ENCODE measurements around the gene LHB. TPM values are rescaled to one million over a fixed set of nuclear protein-coding genes. Genes with fewer than 3 reads are reported as not detected.
"Not testable (repeated sequence)": the region's sequence is repeated elsewhere in the genome, so short reads cannot be mapped to it uniquely, and the experiment has no call there.

LHB gene
- not detected in 2 replicates for total RNA-seq (2014; rRNA removed; shearing (Covaris generic))
- not detected in 2 replicates for polyA plus RNA-seq (2014; cell fraction: nucleus; rRNA removed)

DNA sequence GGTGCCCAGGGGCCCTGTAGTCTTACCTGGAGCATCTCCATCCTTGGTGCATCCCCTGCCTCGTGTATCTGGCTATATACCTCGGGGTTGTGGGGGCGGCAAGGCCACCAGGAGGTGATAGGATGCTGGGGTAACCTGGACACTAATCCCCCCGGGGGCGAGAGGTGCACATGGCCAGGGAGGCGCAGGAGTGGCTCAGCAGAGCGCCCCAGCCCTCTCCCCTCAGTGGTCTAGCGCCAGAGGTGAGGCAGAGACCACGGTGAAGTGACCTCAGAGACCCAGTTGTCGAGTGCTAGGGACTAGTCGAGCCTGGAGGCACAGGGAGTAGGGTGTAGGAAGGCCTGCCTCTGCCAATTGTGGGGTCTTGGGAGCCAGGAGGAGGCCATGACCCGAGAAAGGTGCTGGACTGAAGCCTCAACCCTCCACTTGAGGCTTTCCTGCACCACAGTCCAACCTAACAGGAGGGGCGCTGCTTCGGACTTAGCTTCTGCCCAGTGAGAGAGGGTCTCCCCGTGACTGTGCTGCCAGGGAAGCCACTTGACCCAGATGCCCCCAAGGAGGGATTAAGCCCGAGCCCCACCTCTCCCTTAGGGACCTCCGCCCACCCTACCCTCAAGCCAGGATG is at the start of gene LHB:
LHB (minus strand) TSS at position 51 of the 625 bp plus-strand sequence; CDS start at position 41, 10 bp downstream.
- DNase-seq (ENCODE audit: extremely low read depth, low read depth), result no peak

DNA sequence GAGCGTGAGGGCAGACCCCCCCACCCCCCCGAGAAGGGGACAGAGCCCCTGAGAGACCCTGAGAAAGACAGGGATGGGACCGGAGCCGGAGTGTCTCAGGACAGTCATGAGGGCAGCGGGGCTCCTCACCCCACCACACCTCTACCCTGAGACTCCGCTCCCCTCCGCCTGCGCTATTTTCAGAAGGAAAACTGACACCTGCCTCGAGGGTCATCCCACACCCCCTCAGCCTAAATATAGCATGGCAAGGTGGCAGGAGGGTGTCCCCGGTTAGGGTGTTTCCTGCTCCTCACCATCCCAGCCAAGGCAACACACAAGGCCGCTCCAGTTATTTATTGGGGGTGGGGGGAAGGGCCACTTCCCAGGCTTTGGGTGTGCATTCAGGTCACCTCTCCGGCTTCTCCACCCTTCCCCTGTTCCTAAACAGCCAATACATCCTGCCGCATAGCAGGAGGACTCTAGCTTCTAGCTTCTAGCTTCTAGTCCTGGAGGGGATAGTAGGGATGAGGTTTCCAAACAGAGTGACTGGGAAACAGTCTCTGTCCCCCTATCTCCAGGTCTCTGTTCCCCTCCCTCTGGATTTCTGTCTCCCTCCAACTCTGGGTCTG is 49.1 kb upstream of the LHB start:
- no peak for DNase-seq (ENCODE audit: extremely low read depth, low read depth)

DNA sequence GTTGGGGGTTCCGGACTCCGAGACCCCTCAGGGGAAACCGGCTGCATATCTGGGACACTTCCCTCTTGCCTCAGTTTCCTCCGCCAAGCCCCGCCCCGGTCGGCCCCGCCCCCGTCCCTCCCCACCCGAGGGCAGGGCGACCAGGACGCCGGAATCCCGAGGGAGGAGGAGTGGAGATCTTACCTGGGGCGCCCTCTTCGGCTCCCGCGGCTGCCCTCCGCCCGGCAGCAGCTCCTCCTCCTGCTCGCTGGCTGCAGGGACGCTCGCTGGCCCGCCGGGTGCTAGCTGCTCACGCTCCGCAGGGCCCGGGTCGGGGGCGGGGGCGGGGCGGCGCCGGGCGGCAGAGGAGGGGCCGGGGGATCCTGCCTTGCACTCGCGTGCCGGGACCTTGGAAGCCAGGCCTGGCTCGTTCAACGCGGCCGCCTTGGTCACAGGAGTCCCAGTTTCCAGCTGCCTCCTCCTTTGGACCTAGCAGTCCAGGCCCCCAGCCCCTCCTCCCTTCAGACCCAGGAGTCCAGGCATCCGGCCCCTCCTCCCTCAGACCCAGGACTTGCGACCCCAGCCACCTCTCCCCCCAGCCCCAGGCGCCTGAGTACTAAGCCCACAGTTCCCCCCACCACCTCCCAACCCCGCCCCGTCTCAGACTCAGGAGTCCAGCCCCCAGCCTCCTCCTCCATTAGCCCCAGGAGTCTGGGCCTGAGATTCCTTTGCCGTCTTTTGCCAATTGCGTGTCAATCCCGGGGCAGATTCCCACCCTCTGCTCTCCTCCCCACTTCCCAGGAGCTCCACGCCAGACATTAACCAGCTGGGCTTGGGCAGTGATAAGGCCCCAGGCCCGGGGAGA is 48.1 kb upstream of the LHB start, which contains the start of gene NTF4:
NTF4 (minus strand) TSS at position 51 of the 844 bp plus-strand sequence. CDS start 2,821 bp downstream, outside the sequence.
- DNase-seq (ENCODE audit: extremely low read depth, low read depth), result no peak

DNA sequence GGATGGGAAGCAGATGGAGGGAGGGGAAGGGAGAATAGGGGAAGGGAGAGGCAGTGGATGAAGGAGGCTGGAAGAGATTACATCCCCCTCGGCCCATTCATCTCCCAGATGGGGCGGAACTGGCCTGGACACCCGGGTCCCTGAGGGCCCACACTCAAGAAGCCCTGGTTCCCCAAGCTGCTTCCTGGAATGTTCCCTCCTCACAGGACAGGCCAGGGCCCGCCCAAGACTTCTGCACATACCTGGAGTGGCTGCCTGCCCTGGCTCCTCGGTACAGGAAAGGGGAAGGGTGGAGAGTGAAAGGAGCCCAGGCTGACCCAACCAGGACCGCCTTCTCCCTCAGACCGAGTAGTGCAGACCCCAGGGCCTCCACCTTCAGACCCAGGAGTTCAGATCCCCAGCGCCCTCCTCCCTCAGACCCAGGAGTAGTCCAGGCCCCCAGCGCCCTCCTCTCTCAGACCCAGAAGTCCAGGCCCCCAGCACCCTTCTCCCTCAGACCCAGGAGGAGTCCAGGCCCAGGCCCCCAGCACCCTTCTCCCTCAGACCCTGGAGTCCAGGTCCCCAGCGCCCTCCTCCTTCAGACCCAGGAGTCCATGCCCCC is 47.2 kb upstream of the LHB start:
- no peak for DNase-seq (ENCODE audit: extremely low read depth, low read depth)

DNA sequence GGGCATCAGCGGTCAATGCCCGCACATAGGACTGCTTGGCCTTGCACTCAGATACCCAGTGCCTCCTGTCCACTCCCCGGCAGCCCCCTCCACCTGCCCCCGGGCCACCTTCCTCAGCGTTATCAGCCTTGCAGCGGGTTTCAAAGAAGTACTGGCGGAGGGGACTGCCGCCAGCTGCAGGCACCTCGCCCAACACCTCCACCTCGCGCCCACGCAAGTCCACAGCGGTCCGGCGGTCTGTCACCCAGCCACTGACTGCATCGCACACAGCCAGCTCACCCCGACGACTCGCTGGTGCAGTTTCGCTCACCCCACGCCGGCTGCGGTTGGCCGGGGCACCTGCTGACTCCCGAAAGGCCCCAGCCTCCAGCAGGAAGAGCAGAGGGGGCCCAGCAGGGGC is 44.6 kb upstream of the LHB start:
- DNase-seq (ENCODE audit: extremely low read depth, low read depth), result no peak

DNA sequence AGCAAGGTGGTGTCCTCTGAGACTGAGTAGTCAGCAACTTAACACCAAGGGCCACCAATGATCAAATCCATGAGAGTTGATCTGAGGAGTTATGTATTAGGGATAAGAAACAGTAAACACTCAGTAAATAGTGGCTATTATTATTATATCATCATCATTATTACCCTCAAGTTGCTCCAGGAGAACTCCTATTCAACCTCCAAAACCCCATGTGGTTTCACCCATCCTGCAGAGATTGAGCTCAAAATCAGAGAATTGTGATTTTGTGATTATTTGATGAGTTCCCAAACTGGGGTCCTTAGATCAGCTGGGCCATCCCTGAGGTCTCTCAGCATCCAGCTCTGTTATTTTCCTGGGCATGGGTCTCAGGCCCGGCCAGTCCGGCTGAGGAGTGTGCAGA is 44.1 kb upstream of the LHB start:
- DNase-seq (ENCODE audit: extremely low read depth, low read depth), result no peak

DNA sequence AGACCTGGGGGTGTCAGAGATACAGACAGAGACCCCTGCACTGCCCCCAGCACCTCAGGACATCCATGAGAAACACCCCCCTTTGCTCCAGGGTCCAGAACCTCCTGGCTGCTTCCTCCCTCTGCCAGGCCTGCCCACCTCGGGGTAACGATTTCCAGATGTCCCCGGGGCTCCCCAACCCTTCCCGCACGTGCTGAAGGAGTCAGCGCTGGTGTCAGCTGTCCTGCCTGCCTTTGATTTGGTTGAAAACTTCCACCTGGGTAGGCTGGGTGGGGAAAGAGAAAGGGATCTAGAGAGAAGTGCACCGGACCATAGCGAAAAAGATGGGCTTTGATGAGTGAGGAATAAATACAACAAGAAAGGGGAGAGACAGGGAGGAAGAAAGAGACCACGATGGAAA is 42.2 kb upstream of the LHB start:
- no peak for DNase-seq (ENCODE audit: extremely low read depth, low read depth)

DNA sequence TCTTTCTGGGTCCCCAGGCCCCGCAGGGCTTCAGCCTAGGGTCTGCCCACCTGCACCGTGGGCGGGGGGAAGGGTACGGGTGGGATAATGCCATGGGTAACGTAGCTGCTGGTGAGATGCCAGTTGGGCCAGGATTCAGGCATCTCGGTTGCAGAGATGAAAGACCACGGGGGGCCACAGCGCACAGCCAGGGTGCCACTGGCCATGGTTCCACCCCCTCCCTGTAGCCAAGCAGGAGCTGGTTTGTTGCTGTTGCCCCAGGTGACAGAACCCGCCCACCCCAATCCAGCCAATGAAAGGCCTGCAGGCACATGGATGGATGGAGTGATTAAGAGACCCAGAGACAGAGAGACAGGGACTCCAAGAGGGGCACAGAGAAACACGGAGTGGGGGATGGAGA is 41.7 kb upstream of the LHB start:
- no peak for DNase-seq (ENCODE audit: extremely low read depth, low read depth)

DNA sequence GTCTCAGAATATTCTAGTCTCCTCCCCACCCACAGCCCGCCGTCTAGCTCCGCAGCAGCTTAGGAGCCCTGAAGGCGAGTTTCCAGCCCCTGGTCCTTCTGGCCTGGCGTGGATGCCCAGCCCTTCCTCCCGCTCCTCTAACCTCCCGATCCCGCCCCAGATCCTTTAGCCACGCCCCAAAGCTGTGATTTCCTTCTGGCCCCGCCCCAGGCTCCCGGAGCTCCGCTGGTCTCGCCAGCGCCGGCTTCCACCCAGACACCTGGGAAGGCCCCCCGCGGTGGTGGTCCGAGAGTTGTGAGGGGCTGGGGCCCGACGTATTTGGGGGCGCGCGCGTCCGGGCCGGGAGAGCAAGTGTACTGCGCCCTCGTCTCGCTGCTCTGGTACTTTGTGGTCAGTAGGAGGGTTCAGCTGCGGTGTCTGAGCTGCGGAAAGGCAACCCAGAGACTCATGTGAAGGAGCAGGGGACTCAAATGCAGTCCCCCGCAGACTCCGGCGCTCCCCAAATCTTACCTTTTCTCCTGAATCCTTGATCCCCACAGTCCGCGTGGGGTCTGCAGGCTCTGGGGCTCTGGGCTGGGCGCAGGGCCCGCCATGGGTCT is 40.8 kb upstream of the LHB start, which contains the start of gene CGB7:
CGB7 (minus strand) TSS at position 114 of the 599 bp plus-strand sequence. CDS start 2,374 bp downstream, outside the sequence.
- DNase-seq (ENCODE audit: extremely low read depth, low read depth), result peak; percentile 31

DNA sequence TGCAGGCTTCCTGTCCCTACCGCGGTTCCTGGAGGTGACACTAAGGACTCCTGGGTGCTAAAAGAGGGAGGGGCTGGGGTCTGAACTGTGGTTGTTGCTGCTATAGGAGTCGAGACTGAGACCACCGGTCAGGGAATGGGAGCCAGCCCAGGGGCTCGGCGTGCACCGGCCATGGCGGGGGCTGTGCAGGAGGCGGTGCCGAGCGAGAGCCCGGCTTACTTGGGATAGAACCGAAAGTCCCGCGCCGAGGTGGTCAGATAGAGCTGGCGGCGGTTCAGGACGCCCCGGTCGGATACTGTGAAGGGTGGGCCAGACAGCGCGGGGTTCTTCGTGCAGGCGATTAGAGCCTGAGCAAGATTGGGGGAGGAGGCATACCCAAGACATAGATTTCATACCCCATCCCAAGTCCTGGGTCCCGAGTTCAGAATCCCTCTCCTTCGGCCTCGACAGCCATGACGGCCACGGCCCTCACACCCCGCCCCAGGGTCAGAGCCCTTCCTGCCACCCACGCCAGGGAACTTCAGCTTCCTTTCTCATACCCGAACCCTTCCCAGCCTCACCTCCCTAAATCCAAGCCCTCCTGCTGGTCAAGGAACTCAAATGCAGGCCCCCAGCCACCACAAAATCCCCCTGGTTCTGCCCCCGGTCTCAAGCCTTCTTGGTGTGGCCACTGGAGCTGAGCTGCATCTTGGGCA is 40.2 kb upstream of the LHB start:
- DNase-seq (ENCODE audit: extremely low read depth, low read depth), result not testable (repeated sequence)

DNA sequence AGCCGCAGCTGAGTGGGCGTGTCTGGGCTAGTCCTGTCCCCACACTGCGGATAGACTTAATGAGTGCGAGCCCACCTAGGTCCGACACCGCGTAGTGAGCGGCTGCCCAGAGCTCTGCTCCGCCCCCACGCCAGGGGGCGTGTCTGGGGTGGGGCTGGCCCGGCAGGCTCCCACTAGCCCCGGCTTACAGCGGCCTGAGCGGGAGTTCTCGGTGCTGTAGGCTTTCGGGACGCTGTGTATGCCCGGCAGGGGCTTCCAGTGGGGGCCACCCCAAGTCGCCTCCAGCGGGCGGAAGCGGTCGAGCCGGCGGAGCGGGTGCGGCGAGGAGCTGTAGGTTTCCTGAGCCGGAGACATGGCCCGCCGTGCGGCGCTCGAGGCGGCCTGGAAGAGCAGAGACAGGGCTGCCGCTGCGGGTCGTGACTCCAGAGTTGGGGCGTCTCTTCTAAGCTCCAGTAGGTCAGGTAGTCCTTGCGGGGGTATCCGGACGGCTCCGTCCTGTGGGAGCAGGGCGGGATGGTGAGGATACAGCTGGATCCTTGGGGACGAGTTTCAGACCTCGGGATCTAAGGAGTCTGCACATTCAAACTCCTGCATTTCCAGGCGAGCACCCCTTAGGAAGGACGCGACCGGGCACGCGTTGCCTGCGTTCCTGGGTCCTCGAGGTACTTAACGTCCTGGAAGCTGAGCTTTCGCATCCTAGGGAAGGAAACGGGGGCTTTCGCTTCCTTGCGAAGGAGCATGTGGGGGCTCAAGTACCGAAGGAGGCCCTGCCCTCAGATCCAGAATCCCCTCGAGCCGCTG is 39.4 kb upstream of the LHB start:
- DNase-seq (ENCODE audit: extremely low read depth, low read depth), result no peak

DNA sequence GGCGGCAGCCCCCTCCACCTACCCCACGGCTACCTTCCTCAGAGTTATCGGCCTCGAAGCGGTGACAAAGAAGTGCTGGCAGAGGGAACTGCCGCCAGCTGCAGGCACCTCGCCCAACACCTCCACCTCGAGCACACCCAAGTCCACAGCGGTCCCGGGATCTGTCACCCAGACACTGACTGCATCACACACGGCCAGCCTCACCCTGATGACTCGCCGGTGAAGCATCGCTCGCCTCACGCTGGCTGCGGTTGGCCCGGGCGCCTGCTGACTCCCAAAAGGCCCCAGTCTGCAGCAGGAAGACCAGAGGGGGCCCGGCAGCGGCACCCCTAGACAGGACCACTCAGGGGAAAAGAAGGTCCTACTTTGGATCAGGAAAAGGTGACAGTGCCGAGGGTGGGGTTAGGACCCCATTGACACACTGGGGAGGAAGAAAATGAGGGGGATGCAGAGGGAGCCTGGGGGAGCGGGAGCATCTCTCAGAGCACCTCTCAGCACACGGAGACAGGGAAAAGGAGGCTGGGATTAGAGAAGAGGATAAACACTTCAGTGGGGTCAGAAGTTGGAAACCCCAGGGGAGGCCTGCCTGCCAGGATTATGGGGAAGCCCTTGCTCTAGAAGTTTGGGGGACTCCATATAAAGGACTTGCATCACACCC is 33.6 kb upstream of the LHB start:
- DNase-seq (ENCODE audit: extremely low read depth, low read depth), result not testable (repeated sequence)

DNA sequence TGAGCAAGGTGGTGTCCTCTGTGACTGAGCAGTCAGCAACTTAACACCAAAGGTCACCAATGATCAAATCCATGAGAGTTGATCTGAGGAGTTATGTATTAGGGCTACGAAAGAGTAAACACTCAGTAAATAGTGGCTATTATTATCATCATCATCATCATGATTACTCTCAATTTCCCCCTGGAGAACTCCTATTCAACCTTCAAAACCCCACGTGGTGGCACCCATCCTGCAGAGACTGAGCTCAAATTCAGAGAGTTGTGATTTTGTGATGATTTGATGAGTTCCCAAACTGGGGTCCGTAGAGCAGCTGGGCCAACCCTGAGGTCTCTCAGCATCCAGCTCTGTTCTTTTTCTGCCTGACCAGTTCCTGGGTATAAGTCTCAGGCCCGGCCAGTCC is 32.9 kb upstream of the LHB start:
- DNase-seq (ENCODE audit: extremely low read depth, low read depth), result not testable (repeated sequence)

DNA sequence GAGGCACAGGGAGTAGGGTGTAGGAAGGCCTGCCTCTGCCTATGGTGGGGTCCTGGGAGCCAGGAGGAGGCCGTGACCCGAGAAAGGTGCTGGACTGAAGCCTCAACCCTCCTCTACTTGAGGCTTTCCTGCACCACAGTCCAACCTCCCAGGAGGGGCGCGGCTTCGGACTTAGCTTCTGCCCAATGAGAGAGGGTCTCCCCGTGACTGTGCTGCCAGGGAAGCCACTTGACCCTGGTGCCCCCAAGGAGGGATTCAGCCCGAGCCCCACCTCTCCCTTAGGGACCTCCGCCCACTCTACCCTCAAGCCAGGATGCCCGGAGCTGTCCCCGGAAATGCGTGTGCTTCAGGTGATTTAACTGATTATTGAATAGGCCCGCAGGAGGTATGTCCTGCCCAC is 32.1 kb upstream of the LHB start, which contains the start of gene CGB8:
CGB8 (minus strand) TSS at position 101 of the 400 bp plus-strand sequence. CDS start 372 bp downstream, outside the sequence.
- not testable (repeated sequence) for DNase-seq (ENCODE audit: extremely low read depth, low read depth)

DNA sequence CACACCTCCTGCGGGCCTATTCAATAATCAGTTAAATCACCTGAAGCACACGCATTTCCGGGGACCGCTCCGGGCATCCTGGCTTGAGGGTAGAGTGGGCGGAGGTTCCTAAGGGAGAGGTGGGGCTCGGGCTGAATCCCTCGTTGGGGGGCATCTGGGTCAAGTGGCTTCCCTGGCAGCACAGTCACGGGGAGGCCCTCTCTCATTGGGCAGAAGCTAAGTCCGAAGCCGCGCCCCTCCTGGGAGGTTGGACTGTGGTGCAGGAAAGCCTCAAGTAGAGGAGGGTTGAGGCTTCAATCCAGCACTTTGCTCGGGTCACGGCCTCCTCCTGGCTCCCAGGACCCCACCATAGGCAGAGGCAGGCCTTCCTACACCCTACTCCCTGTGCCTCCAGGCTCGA is 26.7 kb upstream of the LHB start, which contains the start of gene CGB5:
CGB5 (plus strand) TSS at position 301 of the 400 bp plus-strand sequence. CDS start 362 bp downstream, outside the sequence.
- DNase-seq (ENCODE audit: extremely low read depth, low read depth), result not testable (repeated sequence)

DNA sequence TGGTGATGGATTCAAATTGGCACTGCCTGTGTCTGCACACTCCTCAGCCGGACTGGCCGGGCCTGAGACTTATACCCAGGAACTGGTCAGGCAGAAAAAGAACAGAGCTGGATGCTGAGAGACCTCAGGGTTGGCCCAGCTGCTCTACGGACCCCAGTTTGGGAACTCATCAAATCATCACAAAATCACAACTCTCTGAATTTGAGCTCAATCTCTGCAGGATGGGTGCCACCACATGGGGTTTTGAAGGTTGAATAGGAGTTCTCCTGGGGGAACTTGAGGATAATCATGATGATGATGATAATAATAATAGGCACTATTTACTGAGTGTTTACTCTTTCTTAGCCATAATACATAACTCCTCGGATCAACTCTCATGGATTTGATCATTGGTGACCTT is 25.8 kb upstream of the LHB start:
- DNase-seq (ENCODE audit: extremely low read depth, low read depth), result not testable (repeated sequence)

DNA sequence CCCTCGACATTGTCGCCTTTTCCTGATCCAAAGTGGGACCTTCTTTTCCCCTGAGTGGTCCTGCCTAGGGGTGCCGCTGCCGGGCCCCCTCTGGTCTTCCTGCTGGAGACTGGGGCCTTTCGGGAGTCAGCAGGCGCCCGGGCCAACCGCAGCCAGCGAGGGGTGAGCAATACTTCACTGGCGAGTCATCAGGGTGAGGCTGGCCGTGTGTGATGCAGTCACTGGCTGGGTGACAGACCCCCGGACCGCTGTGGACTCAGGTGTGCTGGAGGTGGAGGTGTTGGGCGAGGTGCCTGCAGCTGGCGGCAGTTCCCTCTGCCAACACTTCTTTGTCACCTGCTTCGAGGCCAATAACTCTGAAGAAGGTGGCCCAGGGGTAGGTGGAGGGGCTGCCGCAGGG is 25.3 kb upstream of the LHB start:
- DNase-seq (ENCODE audit: extremely low read depth, low read depth), result no peak

DNA sequence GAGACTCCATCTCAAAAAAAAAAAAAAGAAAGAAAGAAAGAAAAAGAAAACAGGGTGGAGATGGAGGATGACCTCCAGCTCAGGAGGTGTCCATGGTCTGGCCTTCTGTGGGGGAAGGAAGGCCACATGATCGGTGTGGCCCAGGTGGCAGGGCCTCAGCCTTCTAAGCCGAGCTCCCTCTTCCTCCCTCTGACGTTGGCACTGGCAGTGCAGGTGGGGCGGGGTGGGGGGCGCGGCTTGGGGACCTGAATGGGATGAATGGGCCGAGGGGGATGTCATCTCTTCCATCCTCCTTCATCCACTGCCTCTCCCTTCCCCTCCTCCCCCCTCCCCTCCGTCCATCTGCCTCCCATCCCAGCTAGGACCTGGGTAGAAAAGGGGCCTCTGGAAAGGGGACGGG is 22.8 kb upstream of the LHB start:
- DNase-seq (ENCODE audit: extremely low read depth, low read depth), result not testable (repeated sequence)
